GM20431 (cell line): ENCODE data around the gene NCF2.

Source experiments
- in situ Hi-C: fragments of 300-500 bp; cut with MseI, MboI; formaldehyde crosslinking; loops from one replicate; pipeline ENCODE4 v1.15.0; 2020; ENCODE audit warnings: low sequenced_read_pairs; ENCODE audit not compliant: unreplicated experiment

NCF2 gene

GRCh38 chr1:183512450-183512849 is 77.8 kb downstream of the NCF2 start:
- in situ Hi-C loops, result no loop called here

DNA sequence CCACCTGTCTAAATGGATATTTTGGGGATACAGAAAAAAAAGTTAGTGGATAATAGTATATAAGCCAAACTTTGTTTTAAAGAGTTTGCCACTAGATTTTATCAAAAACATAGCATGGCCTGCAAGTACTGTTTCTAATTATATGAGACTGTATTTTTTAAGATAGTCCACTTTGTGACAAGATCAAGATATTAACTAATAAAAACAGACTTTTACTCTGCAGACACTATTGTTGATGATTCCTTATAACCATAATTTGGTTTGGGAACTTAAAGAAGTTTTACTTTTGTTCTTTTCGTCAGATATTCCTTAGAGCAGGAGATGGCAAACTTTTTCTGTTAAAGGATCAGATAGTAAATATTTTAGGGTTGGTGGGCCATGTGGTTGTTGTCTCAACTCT is 81.6 kb downstream of the NCF2 start:
- in situ Hi-C loops, result no loop called here

DNA sequence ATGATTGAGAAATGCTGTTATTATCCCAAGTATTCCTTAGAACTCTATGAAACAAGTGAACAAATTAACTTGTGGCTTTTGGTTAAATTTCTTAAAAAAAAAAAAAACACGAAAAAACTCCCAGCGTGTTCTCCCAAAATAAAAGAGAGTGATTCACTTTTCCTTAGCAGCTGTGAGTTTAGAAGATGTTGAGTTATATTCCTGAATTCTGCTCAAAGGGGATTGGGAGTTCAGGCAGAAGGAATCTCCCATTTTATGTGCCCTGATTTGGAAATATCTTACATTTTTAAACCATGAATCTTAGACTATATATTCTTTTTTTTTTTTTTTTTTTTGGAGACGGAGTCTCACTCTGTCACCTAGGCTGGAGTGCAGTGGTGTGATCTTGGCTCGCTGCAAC is 83.7 kb downstream of the NCF2 start:
- in situ Hi-C loops, result no loop called here
